LNCAP (cell line): ENCODE measurements around the gene ORM1.
"Not testable (repeated sequence)": the region's sequence is repeated elsewhere in the genome, so short reads cannot be mapped to it uniquely, and the experiment has no call there.

Experiments
- CTCF ChIP-seq: fragments of 450-650 bp; IDR thresholded peaks from 2 replicates; pipeline ENCODE4 v1.5.1; 2017; ENCODE audit warnings: mild to moderate bottlenecking

Gene ORM1

GRCh38 chr9:114322831-114323531, at the start of gene ORM1:
ORM1 (plus strand) TSS chr9:114323098; CDS start chr9:114323134, 36 bp downstream.
- not testable (repeated sequence) for TF ChIP-seq CTCF

- TF ChIP-seq CTCF: no peak
Measured at GRCh38 chr9:114273461-114273881, 49.4 kb upstream of the ORM1 start.

- no peak for TF ChIP-seq CTCF
Measured at GRCh38 chr9:114274217-114274616, 48.7 kb upstream of the ORM1 start.

- no peak for TF ChIP-seq CTCF
Measured at GRCh38 chr9:114275246-114276004, 47.5 kb upstream of the ORM1 start.

GRCh38 chr9:114276908-114277821, 45.7 kb upstream of the ORM1 start:
- TF ChIP-seq CTCF: no peak

- no peak for TF ChIP-seq CTCF
Measured at GRCh38 chr9:114278356-114278755, 44.5 kb upstream of the ORM1 start.

GRCh38 chr9:114278881-114279570, 43.9 kb upstream of the ORM1 start:
- no peak for TF ChIP-seq CTCF
